ENCODE results near the gene GATAD2B.

GATAD2B gene

GRCh38 chr1:153945795-153946621 lies 23.2 kb upstream of the GATAD2B start:
- no peak for TF ChIP-seq CTCF (IDR thresholded peaks at IDR 0.05)

- TF ChIP-seq CTCF (IDR thresholded peaks at IDR 0.05), result no peak
Measured at GRCh38 chr1:153945131-153945794, 22.5 kb upstream of the GATAD2B start.

GRCh38 chr1:153944827-153945117 lies 22.0 kb upstream of the GATAD2B start:
- TF ChIP-seq CTCF (IDR thresholded peaks at IDR 0.05), result no peak

- no peak for TF ChIP-seq CTCF (IDR thresholded peaks at IDR 0.05)
Measured at GRCh38 chr1:153944005-153944826, 21.4 kb upstream of the GATAD2B start.

- no peak for TF ChIP-seq CTCF (IDR thresholded peaks at IDR 0.05)
Measured at GRCh38 chr1:153942766-153943549, 20.2 kb upstream of the GATAD2B start.

GRCh38 chr1:153941826-153942725 lies 19.3 kb upstream of the GATAD2B start:
- TF ChIP-seq CTCF (IDR thresholded peaks at IDR 0.05), result no peak
